Astrocyte (in vitro differentiated cells and primary cell): ENCODE measurements around the gene RAB3D. TPM values are rescaled to one million over a fixed set of nuclear protein-coding genes. Genes with fewer than 3 reads are reported as not detected.
A peak's percentile ranks its signal among the peaks of the same experiment; 100 is the strongest.

Experiments
- DNase-seq: peaks from one replicate; pipeline ENCODE4 v3.0.0-alpha.2; 2010; ENCODE audit warnings: low read depth
- FAIRE-seq: peaks from 2 replicates; lab custom pipeline; 2011; peaks lifted over from hg19 to GRCh38; lab: Jason Lieb, UNC
- H2AFZ ChIP-seq: 2 replicates; pipeline ENCODE4 v1.6.0; 2012; ENCODE audit warnings: low read depth, low read length, inconsistent platforms
- H3K27ac ChIP-seq: 2 replicates; pipeline ENCODE4 v1.5.1; 2011; ENCODE audit warnings: low read depth, low read length, inconsistent platforms
- H3K27me3 ChIP-seq: 2 replicates; pipeline ENCODE4 v1.6.0; 2011; ENCODE audit warnings: low read length, inconsistent platforms; ENCODE audit not compliant: insufficient read depth
- H3K36me3 ChIP-seq: 2 replicates; pipeline ENCODE4 v1.5.1; 2011; ENCODE audit warnings: low read length, inconsistent platforms; ENCODE audit not compliant: insufficient read depth
- H3K4me1 ChIP-seq: 2 replicates; pipeline ENCODE4 v1.5.1; 2011; ENCODE audit warnings: low read length, inconsistent platforms; ENCODE audit not compliant: insufficient read depth
- H3K4me2 ChIP-seq: 2 replicates; pipeline ENCODE4 v1.6.0; 2012; ENCODE audit warnings: low read length, inconsistent platforms
- H3K4me3 ChIP-seq: 2 replicates; pipeline ENCODE4 v1.5.1; 2011; ENCODE audit warnings: low read depth, mild to moderate bottlenecking, low read length, inconsistent platforms; ENCODE audit not compliant: insufficient read depth
- H3K79me2 ChIP-seq: 2 replicates; pipeline ENCODE4 v1.6.0; 2012; ENCODE audit warnings: mild to moderate bottlenecking, low read length, inconsistent platforms; ENCODE audit not compliant: insufficient read depth
- H3K9ac ChIP-seq: 2 replicates; pipeline ENCODE4 v1.6.0; 2012; ENCODE audit warnings: mild to moderate bottlenecking, low read length, inconsistent platforms
- H3K9me3 ChIP-seq: 2 replicates; pipeline ENCODE4 v1.5.1; 2012; ENCODE audit warnings: low read depth, mild to moderate bottlenecking, low read length, inconsistent platforms; ENCODE audit not compliant: insufficient read depth
- H4K20me1 ChIP-seq: 2 replicates; pipeline ENCODE4 v1.6.0; 2012; ENCODE audit warnings: low read length, inconsistent platforms; ENCODE audit not compliant: insufficient read depth
- H3K27ac Mint-ChIP-seq: one replicate; pipeline ENCODE4 v1.8.0; 2021; ENCODE audit warnings: mild to moderate bottlenecking, mixed read lengths; ENCODE audit not compliant: unreplicated experiment
- H3K27me3 Mint-ChIP-seq: one replicate; pipeline ENCODE4 v1.8.0; 2021; ENCODE audit warnings: low read depth, mixed read lengths; ENCODE audit not compliant: unreplicated experiment
- H3K36me3 Mint-ChIP-seq: one replicate; pipeline ENCODE4 v1.8.0; 2021; ENCODE audit warnings: low read depth, mixed read lengths; ENCODE audit not compliant: unreplicated experiment
- H3K4me1 Mint-ChIP-seq: one replicate; pipeline ENCODE4 v1.8.0; 2021; ENCODE audit warnings: low read depth, mixed read lengths; ENCODE audit not compliant: unreplicated experiment
- H3K4me3 Mint-ChIP-seq: one replicate; pipeline ENCODE4 v1.8.0; 2021; ENCODE audit warnings: mild to moderate bottlenecking, moderate library complexity, mixed read lengths; ENCODE audit not compliant: unreplicated experiment
- H3K9me3 Mint-ChIP-seq: one replicate; pipeline ENCODE4 v1.8.0; 2021; ENCODE audit warnings: mild to moderate bottlenecking, mixed read lengths; ENCODE audit not compliant: unreplicated experiment
- EZH2 ChIP-seq: IDR thresholded peaks from 2 replicates; pipeline ENCODE4 v1.6.1; 2012; ENCODE audit warnings: mild to moderate bottlenecking, low read length, inconsistent platforms; ENCODE audit not compliant: insufficient read depth
- total RNA-seq: library from RNA; stranded (reverse); gene quantifications from 2 replicates; pipeline ENCODE4 v1.2.1, GENCODE V29; 2021
- TF ChIP-seq, protein P1 (sequence below): IDR thresholded peaks from 2 replicates; pipeline ENCODE4 v1.5.1; 2011; ENCODE audit warnings: low read depth, mild to moderate bottlenecking, inconsistent platforms, low read length, moderate library complexity; ENCODE audit not compliant: insufficient read depth

Gene RAB3D
- total RNA-seq, 1 donor from 2014 or later, result 14.4 TPM

DNA sequence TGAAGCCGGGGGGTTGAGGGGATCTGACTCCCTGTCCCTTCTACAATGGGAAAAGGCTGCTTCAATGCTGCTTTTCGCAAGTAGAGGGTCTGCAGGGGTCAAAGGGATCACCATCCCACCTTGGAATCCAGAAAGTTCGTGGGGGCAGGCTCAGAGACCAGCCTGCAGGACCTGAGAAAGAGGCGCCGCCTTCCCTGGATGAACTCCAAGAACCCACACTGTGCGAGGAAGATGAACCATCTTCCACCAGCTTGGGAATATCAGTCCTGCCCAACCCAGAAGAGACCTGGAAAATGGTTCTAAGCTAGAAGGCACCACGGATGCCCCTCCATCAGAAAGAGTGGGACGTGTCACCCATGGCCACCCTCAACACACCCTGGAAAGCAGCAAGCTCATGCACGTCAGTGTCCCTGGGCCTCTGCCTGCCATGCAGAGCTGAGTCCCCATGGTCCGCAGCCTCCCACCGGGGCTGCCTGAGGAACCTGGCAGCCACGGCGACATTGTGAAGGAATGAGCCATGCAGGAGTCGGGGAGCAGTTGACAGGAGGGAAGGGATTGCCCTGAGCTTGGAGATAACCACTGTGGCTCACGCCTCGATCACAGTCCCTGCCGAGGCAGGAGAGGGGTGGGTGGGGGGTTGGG, 14.6 kb downstream of the RAB3D start:
- Mint-ChIP-seq H3K27ac (no peak overlapping the region), H3K36me3 (no peaks in the 10 kb centered on the region), H3K27me3 (peaks cover 1% of the 10 kb centered on the region), H3K4me1 (peaks cover 2% of the 10 kb centered on the region), H3K9me3 (no peaks in the 10 kb centered on the region), H3K4me3 (no peak overlapping the region)
- Histone ChIP-seq H3K4me3 (no peak overlapping the region), H3K9ac (no peak overlapping the region), H3K9me3 (no peaks in the 10 kb centered on the region), H3K79me2 (no peaks in the 10 kb centered on the region), H2AFZ (no peak overlapping the region), H3K27me3 (no peaks in the 10 kb centered on the region), H3K4me1 (peaks cover 11% of the 10 kb centered on the region), H4K20me1 (no peaks in the 10 kb centered on the region), H3K36me3 (no peaks in the 10 kb centered on the region), H3K4me2 (peak overlapping the region; percentile 71), H3K27ac (no peak overlapping the region)
- FAIRE-seq, result no peak
- TF ChIP-seq EZH2, result no peak
- TF ChIP-seq, protein P1, sequence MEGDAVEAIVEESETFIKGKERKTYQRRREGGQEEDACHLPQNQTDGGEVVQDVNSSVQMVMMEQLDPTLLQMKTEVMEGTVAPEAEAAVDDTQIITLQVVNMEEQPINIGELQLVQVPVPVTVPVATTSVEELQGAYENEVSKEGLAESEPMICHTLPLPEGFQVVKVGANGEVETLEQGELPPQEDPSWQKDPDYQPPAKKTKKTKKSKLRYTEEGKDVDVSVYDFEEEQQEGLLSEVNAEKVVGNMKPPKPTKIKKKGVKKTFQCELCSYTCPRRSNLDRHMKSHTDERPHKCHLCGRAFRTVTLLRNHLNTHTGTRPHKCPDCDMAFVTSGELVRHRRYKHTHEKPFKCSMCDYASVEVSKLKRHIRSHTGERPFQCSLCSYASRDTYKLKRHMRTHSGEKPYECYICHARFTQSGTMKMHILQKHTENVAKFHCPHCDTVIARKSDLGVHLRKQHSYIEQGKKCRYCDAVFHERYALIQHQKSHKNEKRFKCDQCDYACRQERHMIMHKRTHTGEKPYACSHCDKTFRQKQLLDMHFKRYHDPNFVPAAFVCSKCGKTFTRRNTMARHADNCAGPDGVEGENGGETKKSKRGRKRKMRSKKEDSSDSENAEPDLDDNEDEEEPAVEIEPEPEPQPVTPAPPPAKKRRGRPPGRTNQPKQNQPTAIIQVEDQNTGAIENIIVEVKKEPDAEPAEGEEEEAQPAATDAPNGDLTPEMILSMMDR, result no peak
- DNase-seq, result no peak

DNA sequence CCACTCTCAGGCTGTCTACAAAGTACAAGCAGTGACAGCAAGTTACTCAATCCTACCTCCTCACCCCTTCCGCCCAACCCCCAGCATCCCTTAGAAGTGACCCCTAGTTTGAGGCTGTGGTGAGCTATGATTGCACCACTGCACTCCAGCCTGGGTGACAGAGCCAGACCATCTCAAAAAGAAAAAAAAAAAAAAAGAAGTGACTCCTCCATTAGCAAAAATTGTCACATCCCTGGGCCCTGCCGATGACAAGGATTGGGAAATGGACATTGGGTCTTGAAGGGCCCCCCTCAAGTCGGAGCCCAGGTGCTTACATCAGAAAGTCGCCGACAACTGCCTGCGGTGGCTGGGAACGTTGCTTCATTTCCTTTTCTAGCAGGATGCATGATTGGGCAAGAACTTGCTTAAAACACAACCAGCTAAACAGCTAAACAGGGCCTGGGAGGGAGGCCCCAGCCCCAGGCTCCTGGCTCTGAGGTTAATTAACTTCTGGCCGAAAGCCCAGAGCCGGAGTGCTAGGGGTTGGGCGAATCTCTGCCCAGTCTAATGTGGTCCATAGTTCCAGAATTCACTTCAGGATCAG, 15.3 kb downstream of the RAB3D start:
- H3K27me3 ChIP-seq, result no peaks in the 10 kb centered on the region
- Mint-ChIP-seq H3K27me3 (peaks cover 1% of the 10 kb centered on the region), H3K4me3 (no peak overlapping the region), H3K27ac (no peak overlapping the region), H3K4me1 (peaks cover 2% of the 10 kb centered on the region), H3K36me3 (no peaks in the 10 kb centered on the region), H3K9me3 (no peaks in the 10 kb centered on the region)
- H3K4me2 ChIP-seq, result peak overlapping the region; percentile 71
- H3K9me3 ChIP-seq, result no peaks in the 10 kb centered on the region
- H3K4me1 ChIP-seq, result peaks cover 11% of the 10 kb centered on the region
- H3K4me3 ChIP-seq, result no peak overlapping the region
- H3K27ac ChIP-seq, result no peak overlapping the region
- H3K9ac ChIP-seq, result no peak overlapping the region
- no peaks in the 10 kb centered on the region for H3K36me3 ChIP-seq
- FAIRE-seq (no peak), DNase-seq (peak; percentile 85)
- TF ChIP-seq, protein P1, result no peak
- no peak for TF ChIP-seq EZH2
- no peaks in the 10 kb centered on the region for H3K79me2 ChIP-seq
- H4K20me1 ChIP-seq, result no peaks in the 10 kb centered on the region
- H2AFZ ChIP-seq, result no peak overlapping the region

DNA sequence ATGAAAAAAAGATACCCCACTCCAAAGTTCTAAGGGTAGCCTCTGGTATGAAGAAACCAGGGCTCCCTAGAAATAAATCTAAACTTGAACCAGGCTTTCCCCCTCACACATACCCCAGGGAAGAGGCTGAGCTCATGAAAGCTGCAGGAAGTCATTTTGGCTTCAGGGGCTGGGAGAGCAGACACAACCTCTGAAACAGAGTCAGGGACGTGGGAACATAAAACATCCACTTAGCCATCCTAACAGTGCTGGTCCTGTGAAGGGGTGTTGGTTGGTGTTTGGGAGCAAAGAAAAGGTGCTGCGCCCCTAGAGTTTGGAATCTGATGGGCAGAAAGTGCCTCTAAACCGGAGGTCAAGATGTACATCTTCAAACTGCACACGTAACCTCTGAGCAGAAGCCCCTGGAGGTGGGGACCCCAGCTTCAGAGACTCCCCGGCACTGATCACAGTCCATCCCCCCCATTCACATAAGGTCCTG, 15.8 kb downstream of the RAB3D start:
- DNase-seq (no peak), FAIRE-seq (no peak)
- H3K4me1 ChIP-seq, result peaks cover 11% of the 10 kb centered on the region
- Mint-ChIP-seq H3K4me1 (peaks cover 2% of the 10 kb centered on the region), H3K9me3 (no peaks in the 10 kb centered on the region), H3K27ac (no peak overlapping the region), H3K27me3 (peaks cover 1% of the 10 kb centered on the region), H3K36me3 (no peaks in the 10 kb centered on the region), H3K4me3 (no peak overlapping the region)
- no peak for TF ChIP-seq EZH2
- no peaks in the 10 kb centered on the region for H3K9me3 ChIP-seq
- no peaks in the 10 kb centered on the region for H4K20me1 ChIP-seq
- no peak overlapping the region for H3K27ac ChIP-seq
- no peak overlapping the region for H3K4me3 ChIP-seq
- no peaks in the 10 kb centered on the region for H3K79me2 ChIP-seq
- no peak overlapping the region for H2AFZ ChIP-seq
- peak overlapping the region; percentile 71 for H3K4me2 ChIP-seq
- no peaks in the 10 kb centered on the region for H3K27me3 ChIP-seq
- H3K36me3 ChIP-seq, result no peaks in the 10 kb centered on the region
- H3K9ac ChIP-seq, result no peak overlapping the region
